Keratinocyte (primary cell): ENCODE measurements around the gene RPL31. TPM values are rescaled to one million over a fixed set of nuclear protein-coding genes. Genes with fewer than 3 reads are reported as not detected.

Experiments used
- DNase-seq: peaks from one replicate; pipeline ENCODE4 v3.0.0-alpha.2; 2011; ENCODE audit warnings: low read depth, missing footprints, low spot score
- FAIRE-seq: peaks from 2 replicates; lab custom pipeline; 2011; peaks lifted over from hg19 to GRCh38; lab: Jason Lieb, UNC
- H2AFZ ChIP-seq: 2 replicates; pipeline ENCODE4 v1.6.0; 2012; ENCODE audit warnings: low read length, control low read depth, inconsistent platforms; ENCODE audit not compliant: control insufficient read depth
- H3K27ac ChIP-seq: 2 replicates; pipeline ENCODE4 v1.5.1; 2011; ENCODE audit warnings: low read length; ENCODE audit not compliant: control insufficient read depth, insufficient read depth
- H3K27me3 ChIP-seq: 3 replicates; pipeline ENCODE4 v1.6.0; 2011; ENCODE audit warnings: low read length; ENCODE audit not compliant: control insufficient read depth, insufficient read depth; ENCODE audit errors: extremely low read depth
- H3K36me3 ChIP-seq, 2 experiments: 2 replicates in 1 of 2; 3 replicates in 1 of 2; pipeline ENCODE4 v1.5.1; 2011; ENCODE audit warnings: low read length in 2 of 2, mild to moderate bottlenecking in 1 of 2; ENCODE audit not compliant: control insufficient read depth in 2 of 2, insufficient read depth in 2 of 2; ENCODE audit errors: extremely low read depth in 1 of 2
- H3K4me1 ChIP-seq: 3 replicates; pipeline ENCODE4 v1.5.1; 2011; ENCODE audit warnings: low read length; ENCODE audit not compliant: control insufficient read depth, insufficient read depth; ENCODE audit errors: extremely low read depth
- H3K4me2 ChIP-seq: 3 replicates; pipeline ENCODE4 v1.6.0; 2011; ENCODE audit warnings: low read depth, low read length; ENCODE audit not compliant: control insufficient read depth, insufficient read depth; ENCODE audit errors: extremely low read depth
- H3K4me3 ChIP-seq, 3 experiments: fragments of 200-600 bp in 1 of 3; sonication (generic) in 1 of 3; 2 replicates in 2 of 3; 3 replicates in 1 of 3; pipeline ENCODE4 v1.5.1; 2011 to 2016; ENCODE audit warnings: low read length in 3 of 3, mild to moderate bottlenecking in 3 of 3, control low read depth in 2 of 3, inconsistent platforms in 1 of 3, low read depth in 1 of 3, mixed read lengths in 1 of 3, mixed run types in 1 of 3, moderate library complexity in 1 of 3; ENCODE audit not compliant: control insufficient read depth in 2 of 3, insufficient read depth in 2 of 3; ENCODE audit errors: extremely low read depth in 1 of 3
- H3K79me2 ChIP-seq: 2 replicates; pipeline ENCODE4 v1.6.0; 2012; ENCODE audit warnings: low read length; ENCODE audit not compliant: control insufficient read depth, insufficient read depth
- H3K9ac ChIP-seq: 3 replicates; pipeline ENCODE4 v1.6.0; 2011; ENCODE audit warnings: low read length; ENCODE audit not compliant: control insufficient read depth, insufficient read depth; ENCODE audit errors: extremely low read depth
- H3K9me1 ChIP-seq: 3 replicates; pipeline ENCODE4 v1.6.0; 2011; ENCODE audit warnings: low read length; ENCODE audit not compliant: control insufficient read depth, insufficient read depth; ENCODE audit errors: extremely low read depth
- H3K9me3 ChIP-seq: 2 replicates; pipeline ENCODE4 v1.5.1; 2012; ENCODE audit warnings: low read depth, low read length; ENCODE audit not compliant: control insufficient read depth
- H4K20me1 ChIP-seq: 3 replicates; pipeline ENCODE4 v1.6.0; 2011; ENCODE audit warnings: low read length; ENCODE audit not compliant: control insufficient read depth, insufficient read depth; ENCODE audit errors: extremely low read depth
- CTCF ChIP-seq, 3 experiments: IDR thresholded peaks in 1 of 3; conservative IDR thresholded peaks in 1 of 3; optimal IDR thresholded peaks in 1 of 3; 2 replicates in 2 of 3; 3 replicates in 1 of 3; pipeline versions ENCODE3 to v1.5.1; 2011; ENCODE audit warnings: low read length in 3 of 3, mild to moderate bottlenecking in 3 of 3, moderate library complexity in 2 of 3, control low read depth in 1 of 3, inconsistent platforms in 1 of 3; ENCODE audit not compliant: insufficient read depth in 2 of 3; ENCODE audit errors: extremely low read depth in 1 of 3
- EZH2 ChIP-seq: IDR thresholded peaks from one replicate; pipeline ENCODE4 v1.6.1; 2012; ENCODE audit warnings: inconsistent platforms, mild to moderate bottlenecking, low read length, moderate library complexity
- dilution Hi-C: fragments of 300-500 bp; cut with MboI; formaldehyde crosslinking; loops from one replicate; pipeline ENCODE4 v1.7.0; 2020; ENCODE audit warnings: low sequenced_read_pairs; ENCODE audit not compliant: extremely low pct_ligation_motif_present
- polyA plus RNA-seq, 5 experiments: library from polyadenylated mRNA; depleted of rRNA in 3 of 5; stranded (reverse) in 3 of 5; stranded (forward) in 1 of 5; unstranded in 1 of 5; fragments of >200 nt; gene quantifications; 1 replicate in 1 of 5; 2 replicates in 3 of 5; 3 replicates in 1 of 5; pipeline versions ENCODE4 v1.2.1 to v1.2.3, GENCODE V29; 2011 to 2012; ENCODE audit warnings: missing spikeins in 2 of 5, low read depth in 1 of 5, low replicate concordance in 1 of 5

RPL31 gene
- polyA plus RNA-seq, 1 donor (not counting 4 experiments of a cell fraction or from before 2014, with no cell fraction given), result 2,795 TPM

- H3K4me2 ChIP-seq, result no peak overlapping the region
- H3K36me3 ChIP-seq, result peaks cover 11 to 17% of the 10 kb centered on the region in 2 experiments
- no peaks in the 10 kb centered on the region for H3K4me1 ChIP-seq
- TF ChIP-seq EZH2 (no peak), CTCF (optimal IDR thresholded peaks at IDR 0.05 in 1 of 3, IDR thresholded peaks at IDR 0.05 in 1 of 3, conservative IDR thresholded peaks at IDR 0.05 in 1 of 3; ENCODE audit: extremely low read depth in 1 of 3, insufficient read depth in 2 of 3, low read length in 3 of 3) (no peak)
- no peaks in the 10 kb centered on the region for H3K27me3 ChIP-seq
- FAIRE-seq (no peak), DNase-seq (no peak)
- no peak overlapping the region for H3K9ac ChIP-seq
- H4K20me1 ChIP-seq, result no peaks in the 10 kb centered on the region
- no peaks in the 10 kb centered on the region for H3K9me1 ChIP-seq
- dilution Hi-C loops, result loop anchor here (25.0 kb wide), 1 partner anchor 172 kb away; no protein-coding TSS in a partner anchor
- H3K4me3 ChIP-seq, result no peak overlapping the region
- no peaks in the 10 kb centered on the region for H3K79me2 ChIP-seq
- H2AFZ ChIP-seq, result no peak overlapping the region
- no peaks in the 10 kb centered on the region for H3K9me3 ChIP-seq
- no peak overlapping the region for H3K27ac ChIP-seq
Measured at GRCh38 chr2:101040761-101041160, 38.7 kb downstream of the RPL31 start.

GRCh38 chr2:101041413-101041812 lies 39.3 kb downstream of the RPL31 start:
- dilution Hi-C loops, result loop anchor here (25.0 kb wide), 1 partner anchor 171 kb away; no protein-coding TSS in a partner anchor
- no peaks in the 10 kb centered on the region for H4K20me1 ChIP-seq
- no peaks in the 10 kb centered on the region for H3K9me1 ChIP-seq
- no peaks in the 10 kb centered on the region for H3K9me3 ChIP-seq
- H3K4me2 ChIP-seq, result no peak overlapping the region
- no peaks in the 10 kb centered on the region for H3K4me1 ChIP-seq
- no peak overlapping the region for H2AFZ ChIP-seq
- H3K27ac ChIP-seq, result no peak overlapping the region
- FAIRE-seq (no peak), DNase-seq (no peak)
- peaks cover 10 to 15% of the 10 kb centered on the region in 2 experiments for H3K36me3 ChIP-seq
- no peak overlapping the region for H3K4me3 ChIP-seq
- H3K9ac ChIP-seq, result no peak overlapping the region
- TF ChIP-seq CTCF (optimal IDR thresholded peaks at IDR 0.05 in 1 of 3, IDR thresholded peaks at IDR 0.05 in 1 of 3, conservative IDR thresholded peaks at IDR 0.05 in 1 of 3; ENCODE audit: extremely low read depth in 1 of 3, insufficient read depth in 2 of 3, low read length in 3 of 3) (no peak), EZH2 (no peak)
- no peaks in the 10 kb centered on the region for H3K79me2 ChIP-seq
- H3K27me3 ChIP-seq, result no peaks in the 10 kb centered on the region
